ENCODE data around the gene LAMB3.

DNA sequence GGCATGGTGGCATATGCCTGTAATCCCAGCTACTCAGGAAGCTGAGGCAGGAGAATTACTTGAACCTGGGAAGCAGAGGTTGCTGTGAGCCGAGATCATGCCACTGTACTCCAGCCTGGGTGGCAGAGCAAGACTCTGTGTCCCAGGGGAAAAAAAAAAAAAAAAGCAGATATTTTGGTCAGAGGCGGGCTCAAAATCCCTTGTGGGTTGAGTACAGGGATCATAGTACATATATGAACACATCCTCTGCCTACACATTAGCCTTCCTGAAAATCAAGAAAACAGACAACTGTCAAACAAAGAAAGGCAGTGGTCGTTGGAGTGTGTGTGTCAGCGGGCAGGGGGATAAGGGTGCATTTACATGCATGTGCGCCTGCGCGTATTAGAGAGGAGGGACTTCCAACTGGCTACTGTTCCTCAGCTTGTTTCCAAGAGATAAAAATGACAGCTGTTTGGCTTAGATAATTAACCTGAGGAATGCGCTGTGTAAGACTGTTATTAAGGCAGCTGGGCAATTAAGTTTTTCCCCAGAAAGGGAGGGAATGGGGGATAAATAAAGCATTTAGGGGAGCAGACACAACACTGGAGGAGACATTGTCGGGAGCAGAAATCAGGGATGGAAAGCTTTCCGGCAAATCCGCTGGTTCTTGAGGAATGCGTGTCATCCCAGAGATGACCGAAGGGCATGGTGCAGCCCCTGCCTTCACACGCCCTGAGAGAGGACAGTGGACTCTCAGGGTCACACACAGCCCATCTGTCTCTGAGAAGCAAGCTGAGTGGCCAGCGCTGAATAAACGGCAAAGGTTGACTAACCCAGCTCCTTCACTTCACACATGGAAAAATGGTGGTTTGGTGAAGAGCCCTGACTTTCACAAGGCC, 6.4 kb downstream of the LAMB3 start:
- TF ChIP-seq, protein P1, sequence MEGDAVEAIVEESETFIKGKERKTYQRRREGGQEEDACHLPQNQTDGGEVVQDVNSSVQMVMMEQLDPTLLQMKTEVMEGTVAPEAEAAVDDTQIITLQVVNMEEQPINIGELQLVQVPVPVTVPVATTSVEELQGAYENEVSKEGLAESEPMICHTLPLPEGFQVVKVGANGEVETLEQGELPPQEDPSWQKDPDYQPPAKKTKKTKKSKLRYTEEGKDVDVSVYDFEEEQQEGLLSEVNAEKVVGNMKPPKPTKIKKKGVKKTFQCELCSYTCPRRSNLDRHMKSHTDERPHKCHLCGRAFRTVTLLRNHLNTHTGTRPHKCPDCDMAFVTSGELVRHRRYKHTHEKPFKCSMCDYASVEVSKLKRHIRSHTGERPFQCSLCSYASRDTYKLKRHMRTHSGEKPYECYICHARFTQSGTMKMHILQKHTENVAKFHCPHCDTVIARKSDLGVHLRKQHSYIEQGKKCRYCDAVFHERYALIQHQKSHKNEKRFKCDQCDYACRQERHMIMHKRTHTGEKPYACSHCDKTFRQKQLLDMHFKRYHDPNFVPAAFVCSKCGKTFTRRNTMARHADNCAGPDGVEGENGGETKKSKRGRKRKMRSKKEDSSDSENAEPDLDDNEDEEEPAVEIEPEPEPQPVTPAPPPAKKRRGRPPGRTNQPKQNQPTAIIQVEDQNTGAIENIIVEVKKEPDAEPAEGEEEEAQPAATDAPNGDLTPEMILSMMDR (optimal IDR thresholded peaks at IDR 0.05 in 1 of 3, IDR thresholded peaks at IDR 0.05 in 1 of 3, conservative IDR thresholded peaks at IDR 0.05 in 1 of 3; ENCODE audit: extremely low read depth in 1 of 3, insufficient read depth in 2 of 3, low read length in 3 of 3): no peak
- no peak for TF ChIP-seq EZH2 (IDR thresholded peaks at IDR 0.05; ENCODE audit: low read length)

Data from keratinocyte (primary cell).